ENCODE data around the gene ECE1. TPM values are rescaled to one million over a fixed set of nuclear protein-coding genes. Genes with fewer than 3 reads are reported as not detected.

Gene ECE1
- total RNA-seq, 4 donors from 2014 or later: 105 to 122 (median 112) TPM

GRCh38 chr1:21255943-21256320 lies 34.3 kb downstream of the ECE1 start:
- Histone ChIP-seq H3K36me3 (peaks cover 0 to 72% (median 0%) of the 10 kb centered on the region in 3 donors), H3K4me3 (no peak overlapping the region), H3K27ac (no peak overlapping the region)

GRCh38 chr1:21255284-21255942 lies 34.9 kb downstream of the ECE1 start:
- Histone ChIP-seq H3K36me3 (peaks cover 0 to 73% (median 0%) of the 10 kb centered on the region in 3 donors), H3K9me3 (no peaks in the 10 kb centered on the region), H3K27me3 (no peaks in the 10 kb centered on the region)

More at GRCh38 chr1:21255943-21256320, 34.3 kb downstream of the ECE1 start:
- Histone ChIP-seq H3K4me1 (peaks cover 0 to 18% (median 2%) of the 10 kb centered on the region in 4 donors), H3K9me3 (no peaks in the 10 kb centered on the region), H3K27me3 (no peaks in the 10 kb centered on the region)
- no peak for DNase-seq
- no peak for TF ChIP-seq POLR2A (IDR thresholded peaks at IDR 0.05)
- no peak for TF ChIP-seq CTCF (IDR thresholded peaks at IDR 0.05)

GRCh38 chr1:21254335-21254951 lies 35.8 kb downstream of the ECE1 start:
- no peaks in the 10 kb centered on the region for H3K9me3 ChIP-seq
- no peak for TF ChIP-seq POLR2A (IDR thresholded peaks at IDR 0.05)
- TF ChIP-seq CTCF (IDR thresholded peaks at IDR 0.05): no peak
- H3K4me1 ChIP-seq: peaks cover 0 to 11% (median 2%) of the 10 kb centered on the region in 4 donors
- DNase-seq: no peak
- peak overlapping the region in 3 of 4 donors; percentile 10 to 26 (median 22) for H3K27ac ChIP-seq
- no peaks in the 10 kb centered on the region for H3K27me3 ChIP-seq
- H3K4me3 ChIP-seq: no peak overlapping the region
- peaks cover 0 to 67% (median 0%) of the 10 kb centered on the region in 3 donors for H3K36me3 ChIP-seq

More at GRCh38 chr1:21255284-21255942, 34.9 kb downstream of the ECE1 start:
- peak; percentile 89 to 96 (median 91) for DNase-seq
- no peak overlapping the region for H3K4me3 ChIP-seq
- TF ChIP-seq CTCF (IDR thresholded peaks at IDR 0.05): peak; percentile 65 to 89 (median 84)
- no peak for TF ChIP-seq POLR2A (IDR thresholded peaks at IDR 0.05)
- no peak overlapping the region for H3K27ac ChIP-seq
- H3K4me1 ChIP-seq: peaks cover 0 to 13% (median 2%) of the 10 kb centered on the region in 4 donors

- Histone ChIP-seq H3K36me3 (peaks cover 0 to 65% (median 0%) of the 10 kb centered on the region in 3 donors), H3K9me3 (no peaks in the 10 kb centered on the region), H3K4me1 (peaks cover 0 to 11% (median 2%) of the 10 kb centered on the region in 4 donors)
These were observed 38.3 kb downstream of the ECE1 start for GRCh38 chr1:21251773-21252471.

More at GRCh38 chr1:21251773-21252471, 38.3 kb downstream of the ECE1 start:
- Histone ChIP-seq H3K4me3 (no peak overlapping the region), H3K27me3 (no peaks in the 10 kb centered on the region), H3K27ac (peak overlapping the region in 3 of 4 donors; percentile 49 to 84 (median 70))
- DNase-seq: peak in 1 of 3 donors; percentile 66
- TF ChIP-seq POLR2A (IDR thresholded peaks at IDR 0.05): no peak
- TF ChIP-seq CTCF (IDR thresholded peaks at IDR 0.05): no peak
